H9 (cell line): Measurements from ENCODE around the gene FAAP100. TPM values are rescaled to one million over a fixed set of nuclear protein-coding genes. Genes with fewer than 3 reads are reported as not detected.

Experiments used
- DNase-seq: peaks from one replicate; pipeline ENCODE4 v3.0.0-alpha.2; 2017
- H2AFZ ChIP-seq: one replicate; pipeline ENCODE4 v1.6.1; 2013; ENCODE audit warnings: mild to moderate bottlenecking, low read length, control low read depth, moderate library complexity
- H2AK5ac ChIP-seq: 2 replicates; pipeline ENCODE4 v1.6.1; 2013; ENCODE audit warnings: low read length, control low read depth, mixed read lengths; ENCODE audit not compliant: insufficient read length
- H2BK120ac ChIP-seq: one replicate; pipeline ENCODE4 v1.6.1; 2013; ENCODE audit warnings: low read depth, mild to moderate bottlenecking, low read length, control low read depth, inconsistent platforms; ENCODE audit not compliant: poor library complexity, severe bottlenecking
- H2BK12ac ChIP-seq: 2 replicates; pipeline ENCODE4 v1.6.1; 2013; ENCODE audit warnings: low read length, control low read depth, mixed read lengths, low read depth; ENCODE audit not compliant: insufficient read length
- H2BK15ac ChIP-seq: 2 replicates; pipeline ENCODE4 v1.6.1; 2013; ENCODE audit warnings: low read depth, low read length, control low read depth
- H2BK20ac ChIP-seq: one replicate; pipeline ENCODE4 v1.6.1; 2013; ENCODE audit warnings: low read depth, mild to moderate bottlenecking, low read length, control low read depth, inconsistent platforms; ENCODE audit not compliant: poor library complexity, severe bottlenecking
- H2BK5ac ChIP-seq: 2 replicates; pipeline ENCODE4 v1.6.1; 2013; ENCODE audit warnings: low read length, control low read depth, mixed read lengths; ENCODE audit not compliant: insufficient read length
- H3K14ac ChIP-seq: 2 replicates; pipeline ENCODE4 v1.6.1; 2013; ENCODE audit warnings: low read length, control low read depth; ENCODE audit not compliant: insufficient read depth
- H3K18ac ChIP-seq: 2 replicates; pipeline ENCODE4 v1.6.1; 2013; ENCODE audit warnings: low read depth, mild to moderate bottlenecking, mixed read lengths, low read length, control low read depth; ENCODE audit not compliant: insufficient read length
- H3K23ac ChIP-seq: 2 replicates; pipeline ENCODE4 v1.6.1; 2013; ENCODE audit warnings: low read length, control low read depth, mixed read lengths, low read depth; ENCODE audit not compliant: insufficient read length
- H3K23me2 ChIP-seq: 2 replicates; pipeline ENCODE4 v1.6.1; 2013; ENCODE audit warnings: low read depth, mild to moderate bottlenecking, mixed read lengths, low read length, control low read depth; ENCODE audit not compliant: insufficient read length, poor library complexity, severe bottlenecking
- H3K27ac ChIP-seq: 2 replicates; pipeline ENCODE4 v1.5.1; 2013; ENCODE audit warnings: low read length, control low read depth, mixed read lengths, low read depth; ENCODE audit not compliant: insufficient read length
- H3K27me3 ChIP-seq: 2 replicates; pipeline ENCODE4 v1.6.1; 2013; ENCODE audit warnings: low read length, control low read depth, inconsistent platforms; ENCODE audit not compliant: insufficient read depth
- H3K4ac ChIP-seq: 2 replicates; pipeline ENCODE4 v1.6.1; 2013; ENCODE audit warnings: low read depth, mild to moderate bottlenecking, control low read depth, inconsistent platforms, low read length, moderate library complexity
- H3K4me1 ChIP-seq: 2 replicates; pipeline ENCODE4 v1.6.1; 2013; ENCODE audit warnings: low read length, control low read depth, inconsistent platforms; ENCODE audit not compliant: insufficient read depth
- H3K4me2 ChIP-seq: 2 replicates; pipeline ENCODE4 v1.6.1; 2013; ENCODE audit warnings: low read length, control low read depth, mixed read lengths; ENCODE audit not compliant: insufficient read length, insufficient read depth
- H3K56ac ChIP-seq: 2 replicates; pipeline ENCODE4 v1.6.1; 2013; ENCODE audit warnings: low read depth, mild to moderate bottlenecking, mixed read lengths, low read length, control low read depth; ENCODE audit not compliant: insufficient read length
- H3K79me1 ChIP-seq: 2 replicates; pipeline ENCODE4 v1.6.1; 2013; ENCODE audit warnings: low read depth, mild to moderate bottlenecking, moderate library complexity, low read length, control low read depth, inconsistent platforms; ENCODE audit not compliant: insufficient read depth, poor library complexity, severe bottlenecking
- H3K79me2 ChIP-seq: 2 replicates; pipeline ENCODE4 v1.6.1; 2013; ENCODE audit warnings: low read length, control low read depth, inconsistent platforms; ENCODE audit not compliant: insufficient read depth
- H3K9ac ChIP-seq: 2 replicates; pipeline ENCODE4 v1.6.1; 2013; ENCODE audit warnings: low read length, control low read depth, mixed read lengths; ENCODE audit not compliant: insufficient read length; ENCODE audit errors: extremely low read depth
- H3K9me3 ChIP-seq: one replicate; pipeline ENCODE4 v1.6.1; 2013; ENCODE audit warnings: low read depth, low read length, inconsistent platforms; ENCODE audit not compliant: control insufficient read depth
- H3T11ph ChIP-seq: one replicate; pipeline ENCODE4 v1.6.1; 2013; ENCODE audit warnings: mild to moderate bottlenecking, low read length, control low read depth, inconsistent platforms
- H4K20me1 ChIP-seq: one replicate; pipeline ENCODE4 v1.6.1; 2013; ENCODE audit not compliant: control insufficient read depth, insufficient read length, insufficient read depth
- H4K5ac ChIP-seq: 2 replicates; pipeline ENCODE4 v1.6.1; 2013; ENCODE audit warnings: low read depth, mild to moderate bottlenecking, mixed read lengths, low read length, control low read depth; ENCODE audit not compliant: insufficient read length
- H4K8ac ChIP-seq: replicated peaks from 2 replicates; pipeline ENCODE4 v1.6.1; 2013; ENCODE audit warnings: low read length, control low read depth, mixed read lengths, low read depth; ENCODE audit not compliant: insufficient read length
- H4K91ac ChIP-seq: 2 replicates; pipeline ENCODE4 v1.6.1; 2013; ENCODE audit warnings: low read depth, mild to moderate bottlenecking, moderate library complexity, mixed read lengths, low read length, control low read depth; ENCODE audit not compliant: insufficient read length
- H3K27ac Mint-ChIP-seq, 3 experiments: 2 replicates in 2 of 3; 3 replicates in 1 of 3; pipeline ENCODE4 v1.8.0; 2020 to 2021; ENCODE audit warnings: mixed read lengths in 3 of 3, mild to moderate bottlenecking in 1 of 3, moderate library complexity in 1 of 3
- H3K27me3 Mint-ChIP-seq: 2 replicates; pipeline ENCODE4 v1.8.0; 2021; ENCODE audit warnings: low read depth, mild to moderate bottlenecking, moderate library complexity, mixed read lengths
- H3K36me3 Mint-ChIP-seq, 3 experiments: 2 replicates in 2 of 3; 3 replicates in 1 of 3; pipeline ENCODE4 v1.8.0; 2020 to 2021; ENCODE audit warnings: low read depth in 3 of 3, mixed read lengths in 3 of 3; ENCODE audit not compliant: insufficient read depth in 1 of 3
- H3K4me1 Mint-ChIP-seq, 2 experiments: 2 replicates each; pipeline ENCODE4 v1.8.0; 2020; ENCODE audit warnings: mixed read lengths in 2 of 2
- H3K4me3 Mint-ChIP-seq, 2 experiments: 2 replicates in 1 of 2; 3 replicates in 1 of 2; pipeline ENCODE4 v1.8.0; 2020 to 2021; ENCODE audit warnings: mild to moderate bottlenecking in 2 of 2, mixed read lengths in 2 of 2, moderate library complexity in 1 of 2
- H3K9me3 Mint-ChIP-seq, 2 experiments: 2 replicates in 1 of 2; 3 replicates in 1 of 2; pipeline ENCODE4 v1.8.0; 2020; ENCODE audit warnings: mild to moderate bottlenecking in 2 of 2, mixed read lengths in 2 of 2, moderate library complexity in 1 of 2
- CTCF ChIP-seq: fragments of 200-600 bp; sonication (generic); conservative IDR thresholded peaks from 3 replicates; pipeline ENCODE4 v1.8.0; 2021; ENCODE audit warnings: antibody characterized with exemption, mild to moderate bottlenecking
- WGBS: extraction: QIAGEN DNeasy Blood & Tissue Kit; methylation state at CpG from one replicate; pipeline ENCODE4 v1.1.7; 2013; ENCODE audit warnings: missing lambda C conversion rate, low lambda C conversion rate, mixed read lengths; ENCODE audit not compliant: insufficient read length; ENCODE audit errors: extremely low coverage; 5-methylcytosine and 5-hydroxymethylcytosine counted together
- total RNA-seq: library from RNA; stranded (reverse); gene quantifications from 2 replicates; pipeline ENCODE4 v1.2.1, GENCODE V29; 2021

The FAAP100 gene
- total RNA-seq, 1 experiment from 2014 or later = 54.0 TPM

GRCh38 chr17:81591971-81592370, 39.8 kb upstream of the FAAP100 start:
- Mint-ChIP-seq H3K27ac (peak overlapping the region in 2 of 3 experiments; percentile 42 to 58; a peak in 3 of 7 replicates), H3K9me3 (no peaks in the 10 kb centered on the region), H3K4me3 (no peak overlapping the region), H3K27me3 (no peaks in the 10 kb centered on the region), H3K36me3 (peaks cover 38 to 80% (median 76%) of the 10 kb centered on the region in 3 experiments), H3K4me1 (no peaks in the 10 kb centered on the region)
- H2AFZ ChIP-seq = no peak overlapping the region
- no peak overlapping the region for H3K23ac ChIP-seq
- no peak overlapping the region for H3K9ac ChIP-seq
- H2BK5ac ChIP-seq = no peak overlapping the region
- no peaks in the 10 kb centered on the region for H3K4me1 ChIP-seq
- no peak overlapping the region for H4K8ac ChIP-seq
- no peaks in the 10 kb centered on the region for H3K9me3 ChIP-seq
- WGBS = no CpG with 5 or more reads among the region's 14 CpGs
- no peak overlapping the region for H3T11ph ChIP-seq
- no peak for TF ChIP-seq CTCF
- no peaks in the 10 kb centered on the region for H3K23me2 ChIP-seq
- H3K56ac ChIP-seq = no peak overlapping the region
- no peak overlapping the region for H2BK12ac ChIP-seq
- H3K79me2 ChIP-seq = no peaks in the 10 kb centered on the region
- H3K18ac ChIP-seq = no peak overlapping the region
- H3K79me1 ChIP-seq = no peaks in the 10 kb centered on the region
- no peak overlapping the region for H3K4me2 ChIP-seq
- no peak overlapping the region for H3K4ac ChIP-seq
- H3K27ac ChIP-seq = no peak overlapping the region
- no peak overlapping the region for H4K91ac ChIP-seq
- DNase-seq = no peak
- no peak overlapping the region for H4K5ac ChIP-seq
- no peaks in the 10 kb centered on the region for H4K20me1 ChIP-seq
- no peak overlapping the region for H3K14ac ChIP-seq
- no peaks in the 10 kb centered on the region for H3K27me3 ChIP-seq
- no peak overlapping the region for H2AK5ac ChIP-seq
- no peak overlapping the region for H2BK15ac ChIP-seq
- no peak overlapping the region for H2BK120ac ChIP-seq
- no peak overlapping the region for H2BK20ac ChIP-seq
